Thyroid gland (tissue), 4 donors: ENCODE measurements around the gene TST.

Source experiments
- CTCF ChIP-seq, 6 experiments: fragments of 200-600 bp in 3 of 6; fragments of 450-650 bp in 3 of 6; sonication (generic) in 3 of 6; IDR thresholded peaks; one replicate each; pipeline ENCODE4 v1.5.1; 2016 to 2019; ENCODE audit warnings: antibody characterized with exemption in 6 of 6, mild to moderate bottlenecking in 2 of 6, inconsistent platforms in 1 of 6, moderate library complexity in 1 of 6
- POLR2A ChIP-seq, 2 donors: fragments of 450-650 bp; IDR thresholded peaks; one replicate each; pipeline ENCODE4 v1.6.1; 2017; ENCODE audit warnings: antibody characterized with exemption in 2 of 2, mild to moderate bottlenecking in 2 of 2, moderate library complexity in 1 of 2

GRCh38 chr22:37065180-37065579, 45.9 kb upstream of the TST start:
- TF ChIP-seq CTCF (IDR thresholded peaks at IDR 0.05) (no peak), POLR2A (IDR thresholded peaks at IDR 0.05) (no peak)
